BJ (cell line): Measurements from ENCODE around the gene CUL1. TPM values are rescaled to one million over a fixed set of nuclear protein-coding genes. Genes with fewer than 3 reads are reported as not detected.

Experiments used
- CTCF ChIA-PET: fragments of 350-600 bp; formaldehyde crosslinking; extraction: SDS; loops from one replicate; lab custom pipeline; 2021; ENCODE audit warnings: antibody characterized with exemption, inconsistent platforms; lab: Yijun Ruan, JAX
- POLR2A ChIA-PET: fragments of 300-600 bp; sonication (Branson Sonifier 250); formaldehyde crosslinking; extraction: SDS; loops from one replicate; lab custom pipeline; 2021; ENCODE audit warnings: antibody characterized with exemption; lab: Charles Lee
- DNase-seq: peaks from one replicate; pipeline ENCODE4 v3.0.0-alpha.2; 2011; ENCODE audit warnings: low read depth
- H3K27me3 ChIP-seq: 2 replicates; pipeline ENCODE4 v1.6.0; 2011; ENCODE audit warnings: low read length; ENCODE audit not compliant: control insufficient read depth, insufficient read depth
- H3K36me3 ChIP-seq: 2 replicates; pipeline ENCODE4 v1.5.1; 2011; ENCODE audit warnings: low read length; ENCODE audit not compliant: control insufficient read depth, insufficient read depth
- H3K4me3 ChIP-seq: 2 replicates; pipeline ENCODE4 v1.5.1; 2011; ENCODE audit warnings: low read depth, mild to moderate bottlenecking, control low read depth, low read length
- CTCF ChIP-seq: IDR thresholded peaks from 2 replicates; pipeline ENCODE4 v1.5.1; 2011; ENCODE audit warnings: low read depth, mild to moderate bottlenecking, control low read depth, inconsistent platforms, low read length, moderate library complexity; ENCODE audit not compliant: insufficient read depth
- polyA plus RNA-seq: library from polyadenylated mRNA; depleted of rRNA; stranded (reverse); fragments of >200 nt; gene quantifications from 2 replicates; pipeline ENCODE4 v1.2.3, GENCODE V29; 2011

The CUL1 gene
- polyA plus RNA-seq, 1 experiment = 38.6 TPM

DNA sequence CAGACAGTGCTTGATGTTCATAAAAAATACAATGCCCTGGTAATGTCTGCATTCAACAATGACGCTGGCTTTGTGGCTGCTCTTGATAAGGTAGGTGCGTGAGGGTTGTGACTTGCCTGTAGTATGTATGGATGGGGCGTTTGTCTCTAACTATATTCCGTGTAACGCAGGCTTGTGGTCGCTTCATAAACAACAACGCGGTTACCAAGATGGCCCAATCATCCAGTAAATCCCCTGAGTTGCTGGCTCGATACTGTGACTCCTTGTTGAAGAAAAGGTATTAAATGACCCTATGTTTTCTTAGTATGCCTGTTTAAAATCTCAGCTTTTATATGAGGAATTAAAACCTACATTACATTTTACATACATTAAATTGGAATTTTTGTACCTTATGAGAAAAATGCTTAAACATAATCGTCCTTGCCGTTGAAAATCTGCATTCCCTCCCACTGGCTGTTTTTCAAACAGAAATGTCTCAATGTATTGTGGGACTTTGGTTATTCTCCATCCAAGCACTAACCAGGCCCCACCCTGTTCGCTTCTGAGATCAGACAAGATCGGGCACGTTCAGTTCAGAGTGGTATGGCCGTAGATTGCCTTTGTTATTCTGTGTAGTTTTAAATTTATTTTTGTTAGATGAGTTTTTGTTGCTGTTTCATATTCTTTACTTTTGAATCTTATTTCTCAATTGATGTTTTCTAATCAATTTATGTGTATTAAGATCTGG is 85.3 kb downstream of the CUL1 start:
- peaks cover 23% of the 10 kb centered on the region for H3K36me3 ChIP-seq
- ChIA-PET POLR2A (no interaction called here), CTCF (interaction anchor here (1.1 kb wide), 1 partner anchor 9 kb away, joined by 3 read pairs; no protein-coding TSS in a partner anchor)
- no peak for DNase-seq
- no peak overlapping the region for H3K4me3 ChIP-seq
- H3K27me3 ChIP-seq = no peaks in the 10 kb centered on the region
- TF ChIP-seq CTCF = no peak

GRCh38 chr7:148787571-148788295 is 89.0 kb downstream of the CUL1 start:
- H3K36me3 ChIP-seq = peaks cover 32% of the 10 kb centered on the region
- DNase-seq = no peak
- TF ChIP-seq CTCF = no peak
- no peak overlapping the region for H3K4me3 ChIP-seq
- CTCF ChIA-PET = interaction anchor here (1.0 to 1.6 kb wide), 2 partner anchors 14 to 28 kb away, joined by 3 read pairs; no protein-coding TSS in a partner anchor
- POLR2A ChIA-PET = no interaction called here
- no peaks in the 10 kb centered on the region for H3K27me3 ChIP-seq

- Histone ChIP-seq H3K4me3 (no peak overlapping the region), H3K27me3 (no peaks in the 10 kb centered on the region), H3K36me3 (peaks cover 28% of the 10 kb centered on the region)
- CTCF ChIA-PET = no interaction called here
- DNase-seq = no peak
- no peak for TF ChIP-seq CTCF
- POLR2A ChIA-PET = no interaction called here
Measured at GRCh38 chr7:148789220-148789619, 90.5 kb downstream of the CUL1 start.

- H3K27me3 ChIP-seq = no peaks in the 10 kb centered on the region
- DNase-seq = no peak
- no peak overlapping the region for H3K4me3 ChIP-seq
- POLR2A ChIA-PET = no interaction called here
- no peak for TF ChIP-seq CTCF
- peaks cover 31% of the 10 kb centered on the region for H3K36me3 ChIP-seq
- CTCF ChIA-PET = interaction anchor here (0.5 to 1.0 kb wide), 2 partner anchors 14 to 20 kb away, joined by 3 to 4 read pairs; no protein-coding TSS in a partner anchor
Measured at GRCh38 chr7:148790131-148790726, 91.5 kb downstream of the CUL1 start.

DNA sequence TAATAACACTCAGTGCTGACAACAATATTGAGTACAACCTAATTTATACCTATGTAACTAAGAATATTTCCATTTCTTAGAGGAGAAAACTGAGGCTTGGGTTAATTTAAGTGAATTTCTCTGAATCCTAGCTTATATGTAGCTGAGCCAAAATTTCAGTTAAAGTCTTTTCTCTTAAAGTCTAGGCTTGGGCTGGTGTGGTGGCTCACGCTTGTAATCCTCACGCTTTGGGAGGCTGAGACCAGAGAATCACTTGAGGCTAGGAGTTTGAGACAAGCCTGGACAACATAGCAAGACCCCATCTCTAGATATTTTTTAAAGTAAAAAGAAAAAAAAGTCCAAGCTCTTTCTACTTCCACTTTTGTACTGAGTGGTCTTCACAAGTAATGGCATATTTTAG is 92.1 kb downstream of the CUL1 start:
- ChIA-PET POLR2A (no interaction called here), CTCF (no interaction called here)
- Histone ChIP-seq H3K4me3 (no peak overlapping the region), H3K36me3 (peaks cover 29% of the 10 kb centered on the region), H3K27me3 (no peaks in the 10 kb centered on the region)
- no peak for TF ChIP-seq CTCF
- DNase-seq = no peak
